Activated naive CD8-positive, alpha-beta T cell treated with anti-CD3 and anti-CD28 coated beads for 36 hours (primary cell): ENCODE data around the gene TBRG4. TPM values are rescaled to one million over a fixed set of nuclear protein-coding genes. Genes with fewer than 3 reads are reported as not detected.
A peak's percentile ranks its signal among the peaks of the same experiment; 100 is the strongest.

Experiments
- DNase-seq: peaks from one replicate; pipeline ENCODE4 v3.0.0; 2021
- H3K27ac Mint-ChIP-seq: one replicate; pipeline ENCODE4 v1.8.0; 2022; ENCODE audit warnings: mild to moderate bottlenecking, moderate library complexity, mixed read lengths
- H3K27me3 Mint-ChIP-seq: one replicate; pipeline ENCODE4 v1.8.0; 2022; ENCODE audit warnings: mild to moderate bottlenecking, mixed read lengths
- H3K36me3 Mint-ChIP-seq: one replicate; pipeline ENCODE4 v1.8.0; 2021; ENCODE audit warnings: mild to moderate bottlenecking, mixed read lengths
- H3K4me1 Mint-ChIP-seq: one replicate; pipeline ENCODE4 v1.8.0; 2021; ENCODE audit warnings: mixed read lengths
- H3K4me3 Mint-ChIP-seq: one replicate; pipeline ENCODE4 v1.8.0; 2022; ENCODE audit warnings: mild to moderate bottlenecking, moderate library complexity, mixed read lengths
- H3K9me3 Mint-ChIP-seq: one replicate; pipeline ENCODE4 v1.8.0; 2022; ENCODE audit warnings: mixed read lengths
- total RNA-seq, 2 experiments: library from RNA; stranded (reverse); gene quantifications; one replicate each; pipeline ENCODE4 v1.2.3, GENCODE V29; 2021

Gene TBRG4
- total RNA-seq, 2 experiments from 2014 or later, result 205 to 207 TPM

GRCh38 chr7:45082031-45082830 is 29.3 kb downstream of the TBRG4 start:
- Mint-ChIP-seq H3K4me1 (no peaks in the 10 kb centered on the region), H3K4me3 (no peak overlapping the region), H3K36me3 (no peaks in the 10 kb centered on the region), H3K27ac (no peak overlapping the region), H3K9me3 (no peaks in the 10 kb centered on the region), H3K27me3 (no peaks in the 10 kb centered on the region)
- no peak for DNase-seq

GRCh38 chr7:45081670-45081974 is 29.9 kb downstream of the TBRG4 start:
- H3K27ac Mint-ChIP-seq, result no peak overlapping the region
- no peak for DNase-seq
- no peaks in the 10 kb centered on the region for H3K9me3 Mint-ChIP-seq
- H3K4me1 Mint-ChIP-seq, result no peaks in the 10 kb centered on the region
- H3K36me3 Mint-ChIP-seq, result no peaks in the 10 kb centered on the region
- H3K4me3 Mint-ChIP-seq, result no peak overlapping the region
- H3K27me3 Mint-ChIP-seq, result no peaks in the 10 kb centered on the region

- Mint-ChIP-seq H3K4me3 (no peak overlapping the region), H3K27me3 (no peaks in the 10 kb centered on the region), H3K27ac (no peak overlapping the region), H3K9me3 (no peaks in the 10 kb centered on the region), H3K4me1 (peaks cover 2% of the 10 kb centered on the region), H3K36me3 (no peaks in the 10 kb centered on the region)
- no peak for DNase-seq
Measured at GRCh38 chr7:45080958-45081669, 30.4 kb downstream of the TBRG4 start.

GRCh38 chr7:45080265-45080957 is 31.1 kb downstream of the TBRG4 start:
- no peak for DNase-seq
- H3K27me3 Mint-ChIP-seq, result no peaks in the 10 kb centered on the region
- no peaks in the 10 kb centered on the region for H3K36me3 Mint-ChIP-seq
- no peak overlapping the region for H3K4me3 Mint-ChIP-seq
- no peaks in the 10 kb centered on the region for H3K9me3 Mint-ChIP-seq
- no peak overlapping the region for H3K27ac Mint-ChIP-seq
- peaks cover 2% of the 10 kb centered on the region for H3K4me1 Mint-ChIP-seq

- no peaks in the 10 kb centered on the region for H3K9me3 Mint-ChIP-seq
- H3K4me1 Mint-ChIP-seq, result peaks cover 4% of the 10 kb centered on the region
- no peak overlapping the region for H3K27ac Mint-ChIP-seq
- peaks cover 4% of the 10 kb centered on the region for H3K36me3 Mint-ChIP-seq
- DNase-seq, result no peak
- H3K27me3 Mint-ChIP-seq, result no peaks in the 10 kb centered on the region
- no peak overlapping the region for H3K4me3 Mint-ChIP-seq
Measured at GRCh38 chr7:45078125-45078681, 33.3 kb downstream of the TBRG4 start.

- Mint-ChIP-seq H3K36me3 (peaks cover 6% of the 10 kb centered on the region), H3K4me1 (peaks cover 4% of the 10 kb centered on the region), H3K9me3 (no peaks in the 10 kb centered on the region), H3K27ac (no peak overlapping the region), H3K27me3 (no peaks in the 10 kb centered on the region), H3K4me3 (no peak overlapping the region)
- DNase-seq, result no peak
Measured at GRCh38 chr7:45077579-45077978, 33.9 kb downstream of the TBRG4 start.

- H3K4me3 Mint-ChIP-seq, result no peak overlapping the region
- no peaks in the 10 kb centered on the region for H3K27me3 Mint-ChIP-seq
- peaks cover 4% of the 10 kb centered on the region for H3K4me1 Mint-ChIP-seq
- no peak for DNase-seq
- no peaks in the 10 kb centered on the region for H3K9me3 Mint-ChIP-seq
- no peak overlapping the region for H3K27ac Mint-ChIP-seq
- H3K36me3 Mint-ChIP-seq, result peaks cover 6% of the 10 kb centered on the region
Measured at GRCh38 chr7:45076946-45077345, 34.6 kb downstream of the TBRG4 start.

GRCh38 chr7:45075871-45076796 is 35.4 kb downstream of the TBRG4 start:
- Mint-ChIP-seq H3K4me3 (no peak overlapping the region), H3K9me3 (no peaks in the 10 kb centered on the region), H3K27ac (no peak overlapping the region), H3K27me3 (no peaks in the 10 kb centered on the region), H3K4me1 (peaks cover 4% of the 10 kb centered on the region), H3K36me3 (peaks cover 6% of the 10 kb centered on the region)
- DNase-seq, result no peak

- H3K36me3 Mint-ChIP-seq, result peaks cover 6% of the 10 kb centered on the region
- H3K9me3 Mint-ChIP-seq, result no peaks in the 10 kb centered on the region
- H3K27ac Mint-ChIP-seq, result peak overlapping the region; percentile 39
Measured at GRCh38 chr7:45075355-45075644, 36.2 kb downstream of the TBRG4 start.

GRCh38 chr7:45074528-45075354 is 36.8 kb downstream of the TBRG4 start:
- Mint-ChIP-seq H3K4me3 (no peak overlapping the region), H3K27ac (peak overlapping the region; percentile 39), H3K9me3 (no peaks in the 10 kb centered on the region), H3K36me3 (peaks cover 6% of the 10 kb centered on the region), H3K27me3 (no peaks in the 10 kb centered on the region), H3K4me1 (peaks cover 4% of the 10 kb centered on the region)
- DNase-seq, result no peak

More at GRCh38 chr7:45075355-45075644, 36.2 kb downstream of the TBRG4 start:
- no peak for DNase-seq
- Mint-ChIP-seq H3K4me3 (no peak overlapping the region), H3K27me3 (no peaks in the 10 kb centered on the region), H3K4me1 (peaks cover 4% of the 10 kb centered on the region)

GRCh38 chr7:45073786-45074527 is 37.5 kb downstream of the TBRG4 start:
- H3K36me3 Mint-ChIP-seq, result peaks cover 6% of the 10 kb centered on the region
- peaks cover 4% of the 10 kb centered on the region for H3K4me1 Mint-ChIP-seq
- H3K27ac Mint-ChIP-seq, result no peak overlapping the region
- H3K4me3 Mint-ChIP-seq, result no peak overlapping the region
- no peak for DNase-seq
- no peaks in the 10 kb centered on the region for H3K9me3 Mint-ChIP-seq
- H3K27me3 Mint-ChIP-seq, result no peaks in the 10 kb centered on the region

GRCh38 chr7:45073031-45073785 is 38.3 kb downstream of the TBRG4 start:
- H3K4me1 Mint-ChIP-seq, result peaks cover 6% of the 10 kb centered on the region
- peaks cover 6% of the 10 kb centered on the region for H3K36me3 Mint-ChIP-seq
- no peak overlapping the region for H3K4me3 Mint-ChIP-seq
- no peaks in the 10 kb centered on the region for H3K27me3 Mint-ChIP-seq
- H3K9me3 Mint-ChIP-seq, result no peaks in the 10 kb centered on the region
- peak overlapping the region; percentile 47 for H3K27ac Mint-ChIP-seq
- no peak for DNase-seq
